GM23338 (cell line): Measurements from ENCODE around the gene TGM2.

Experiments used
- CREB1 ChIP-seq: fragments of 250-450 bp; sonication (Bioruptor Pico); IDR thresholded peaks from 2 replicates; pipeline ENCODE4 v1.5.0; 2020; ENCODE audit warnings: low read depth, mild to moderate bottlenecking, moderate library complexity
- CTCF ChIP-seq, 2 experiments: fragments of 200-600 bp in 1 of 2; sonication (generic) in 1 of 2; conservative IDR thresholded peaks; 2 replicates each; pipeline versions ENCODE4 v1.5.1 to v1.6.1; 2016 to 2017; ENCODE audit warnings: antibody characterized with exemption in 2 of 2, low read depth in 2 of 2, mild to moderate bottlenecking in 2 of 2, moderate library complexity in 1 of 2
- ETS1 ChIP-seq: IDR thresholded peaks from 2 replicates; pipeline ENCODE4 v1.6.1; 2016; ENCODE audit warnings: antibody characterized with exemption
- EZH2 ChIP-seq: fragments of 200-600 bp; sonication (generic); IDR thresholded peaks from one replicate; pipeline ENCODE4 v1.8.0; 2017; ENCODE audit warnings: antibody characterized with exemption, mild to moderate bottlenecking, low read depth; ENCODE audit not compliant: unreplicated experiment
- EZH2phosphoT487 ChIP-seq: fragments of 200-600 bp; sonication (generic); IDR thresholded peaks from one replicate; pipeline ENCODE4 v1.8.1; 2018; ENCODE audit warnings: antibody characterized with exemption; ENCODE audit not compliant: unreplicated experiment
- JUNB ChIP-seq: IDR thresholded peaks from one replicate; pipeline ENCODE4 v1.6.1; 2016; ENCODE audit warnings: antibody characterized with exemption; ENCODE audit not compliant: unreplicated experiment
- NANOG ChIP-seq: IDR thresholded peaks from 2 replicates; pipeline ENCODE4 v1.6.1; 2016; ENCODE audit warnings: antibody characterized with exemption, borderline replicate concordance
- POLR2AphosphoS5 ChIP-seq: IDR thresholded peaks from 2 replicates; pipeline ENCODE4 v1.6.1; 2016; ENCODE audit warnings: antibody characterized with exemption, low read depth
- STAT1 ChIP-seq: IDR thresholded peaks from one replicate; pipeline ENCODE4 v1.6.1; 2016; ENCODE audit warnings: antibody characterized with exemption; ENCODE audit not compliant: unreplicated experiment
- ZNF114 ChIP-seq: fragments of 250-450 bp; sonication (Bioruptor Pico); IDR thresholded peaks from 2 replicates; pipeline ENCODE4 v1.5.0; 2020; ENCODE audit warnings: mild to moderate bottlenecking, moderate library complexity
- ZNF331 ChIP-seq: fragments of 250-450 bp; sonication (Bioruptor Pico); IDR thresholded peaks from 2 replicates; pipeline ENCODE4 v1.5.0; 2020; ENCODE audit warnings: low read depth, mild to moderate bottlenecking, moderate library complexity
- ZNF462 ChIP-seq: fragments of 250-450 bp; sonication (Bioruptor Pico); IDR thresholded peaks from 2 replicates; pipeline ENCODE4 v1.5.0; 2020; ENCODE audit warnings: mild to moderate bottlenecking, moderate library complexity
- TF ChIP-seq, protein P1 (sequence below): IDR thresholded peaks from one replicate; pipeline ENCODE4 v1.6.1; 2018; ENCODE audit warnings: antibody characterized with exemption; ENCODE audit not compliant: unreplicated experiment

DNA sequence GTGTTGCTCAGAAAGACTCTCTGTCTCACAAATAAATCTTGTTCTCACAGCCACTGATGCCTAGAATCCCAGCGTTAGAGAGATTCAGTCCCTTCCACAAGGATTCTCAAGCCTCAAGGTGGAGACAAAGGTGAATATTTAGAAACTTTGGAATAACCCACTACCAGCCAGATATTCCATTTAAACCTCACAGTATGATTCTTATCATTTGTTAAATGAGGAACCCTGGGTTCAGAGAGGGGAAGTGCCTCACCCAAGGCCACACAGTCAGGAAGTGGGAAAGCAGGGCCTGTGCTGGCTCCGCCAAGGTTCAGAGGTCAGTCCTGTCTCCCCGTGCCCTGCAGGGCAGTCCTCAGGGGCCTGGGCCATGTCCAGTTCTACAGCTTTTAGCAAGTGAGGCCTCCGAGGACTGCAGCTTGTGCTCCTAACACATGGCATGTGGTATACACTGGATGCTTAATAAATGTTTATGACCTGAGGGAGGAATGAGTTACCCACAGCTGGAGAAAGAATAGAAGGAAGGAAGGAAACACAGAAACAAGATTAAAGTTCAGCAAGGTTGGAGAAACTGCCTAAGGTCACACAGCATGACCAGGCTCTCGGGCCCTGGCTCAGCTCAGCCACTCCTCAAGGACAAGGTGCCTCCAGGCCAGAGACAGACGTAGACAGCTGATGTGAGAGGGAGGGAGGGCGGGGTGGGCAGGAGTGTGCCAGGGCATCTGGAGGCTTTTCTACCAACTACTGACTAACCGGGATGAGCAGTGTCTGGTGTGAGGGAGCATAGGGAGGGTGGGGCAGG, 3.9 kb upstream of the TGM2 start:
- no peak for TF ChIP-seq CTCF (conservative IDR thresholded peaks at IDR 0.05; ENCODE audit: low read depth in 2 of 2)
- TF ChIP-seq JUNB, result no peak
- no peak for TF ChIP-seq EZH2
- TF ChIP-seq POLR2AphosphoS5, result no peak
- TF ChIP-seq EZH2phosphoT487, result no peak
- no peak for TF ChIP-seq CREB1 (CRISPR knock-in tag)
- TF ChIP-seq, protein P1, sequence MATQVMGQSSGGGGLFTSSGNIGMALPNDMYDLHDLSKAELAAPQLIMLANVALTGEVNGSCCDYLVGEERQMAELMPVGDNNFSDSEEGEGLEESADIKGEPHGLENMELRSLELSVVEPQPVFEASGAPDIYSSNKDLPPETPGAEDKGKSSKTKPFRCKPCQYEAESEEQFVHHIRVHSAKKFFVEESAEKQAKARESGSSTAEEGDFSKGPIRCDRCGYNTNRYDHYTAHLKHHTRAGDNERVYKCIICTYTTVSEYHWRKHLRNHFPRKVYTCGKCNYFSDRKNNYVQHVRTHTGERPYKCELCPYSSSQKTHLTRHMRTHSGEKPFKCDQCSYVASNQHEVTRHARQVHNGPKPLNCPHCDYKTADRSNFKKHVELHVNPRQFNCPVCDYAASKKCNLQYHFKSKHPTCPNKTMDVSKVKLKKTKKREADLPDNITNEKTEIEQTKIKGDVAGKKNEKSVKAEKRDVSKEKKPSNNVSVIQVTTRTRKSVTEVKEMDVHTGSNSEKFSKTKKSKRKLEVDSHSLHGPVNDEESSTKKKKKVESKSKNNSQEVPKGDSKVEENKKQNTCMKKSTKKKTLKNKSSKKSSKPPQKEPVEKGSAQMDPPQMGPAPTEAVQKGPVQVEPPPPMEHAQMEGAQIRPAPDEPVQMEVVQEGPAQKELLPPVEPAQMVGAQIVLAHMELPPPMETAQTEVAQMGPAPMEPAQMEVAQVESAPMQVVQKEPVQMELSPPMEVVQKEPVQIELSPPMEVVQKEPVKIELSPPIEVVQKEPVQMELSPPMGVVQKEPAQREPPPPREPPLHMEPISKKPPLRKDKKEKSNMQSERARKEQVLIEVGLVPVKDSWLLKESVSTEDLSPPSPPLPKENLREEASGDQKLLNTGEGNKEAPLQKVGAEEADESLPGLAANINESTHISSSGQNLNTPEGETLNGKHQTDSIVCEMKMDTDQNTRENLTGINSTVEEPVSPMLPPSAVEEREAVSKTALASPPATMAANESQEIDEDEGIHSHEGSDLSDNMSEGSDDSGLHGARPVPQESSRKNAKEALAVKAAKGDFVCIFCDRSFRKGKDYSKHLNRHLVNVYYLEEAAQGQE, result no peak
- TF ChIP-seq ZNF114 (CRISPR knock-in tag), result no peak
- no peak for TF ChIP-seq ETS1
- TF ChIP-seq NANOG, result no peak
- TF ChIP-seq ZNF331, result no peak
- no peak for TF ChIP-seq ZNF462 (CRISPR knock-in tag)
- no peak for TF ChIP-seq STAT1
